ENCODE measurements around the gene POLL. TPM values are rescaled to one million over a fixed set of nuclear protein-coding genes. Genes with fewer than 3 reads are reported as not detected.

The POLL gene
- total and polyA plus RNA-seq, 7 donors = 9.0 to 39.6 (median 29.4) TPM

DNA sequence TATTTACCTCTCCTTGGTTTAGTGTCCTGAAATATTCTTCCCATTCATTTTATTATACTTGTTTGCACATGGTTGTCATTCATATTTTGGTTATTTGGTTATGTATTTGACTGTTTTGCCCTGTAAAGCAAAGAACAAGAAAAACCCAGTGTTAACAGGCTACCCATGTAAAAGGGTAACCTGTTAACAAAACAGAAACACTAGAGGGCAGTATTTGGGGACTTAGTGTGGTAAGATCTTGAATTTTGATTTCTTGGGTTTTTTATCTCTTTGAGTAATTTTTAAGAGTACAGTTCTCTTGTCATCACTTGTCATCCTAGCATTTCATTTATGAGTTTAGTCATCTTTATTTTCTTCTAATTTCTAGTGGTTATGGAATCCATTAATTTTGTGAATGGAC lies 51.3 kb downstream of the POLL start:
- no peak for TF ChIP-seq EP300 (IDR thresholded peaks at IDR 0.05)
- TF ChIP-seq, protein P1, sequence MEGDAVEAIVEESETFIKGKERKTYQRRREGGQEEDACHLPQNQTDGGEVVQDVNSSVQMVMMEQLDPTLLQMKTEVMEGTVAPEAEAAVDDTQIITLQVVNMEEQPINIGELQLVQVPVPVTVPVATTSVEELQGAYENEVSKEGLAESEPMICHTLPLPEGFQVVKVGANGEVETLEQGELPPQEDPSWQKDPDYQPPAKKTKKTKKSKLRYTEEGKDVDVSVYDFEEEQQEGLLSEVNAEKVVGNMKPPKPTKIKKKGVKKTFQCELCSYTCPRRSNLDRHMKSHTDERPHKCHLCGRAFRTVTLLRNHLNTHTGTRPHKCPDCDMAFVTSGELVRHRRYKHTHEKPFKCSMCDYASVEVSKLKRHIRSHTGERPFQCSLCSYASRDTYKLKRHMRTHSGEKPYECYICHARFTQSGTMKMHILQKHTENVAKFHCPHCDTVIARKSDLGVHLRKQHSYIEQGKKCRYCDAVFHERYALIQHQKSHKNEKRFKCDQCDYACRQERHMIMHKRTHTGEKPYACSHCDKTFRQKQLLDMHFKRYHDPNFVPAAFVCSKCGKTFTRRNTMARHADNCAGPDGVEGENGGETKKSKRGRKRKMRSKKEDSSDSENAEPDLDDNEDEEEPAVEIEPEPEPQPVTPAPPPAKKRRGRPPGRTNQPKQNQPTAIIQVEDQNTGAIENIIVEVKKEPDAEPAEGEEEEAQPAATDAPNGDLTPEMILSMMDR (IDR thresholded peaks at IDR 0.05) = peak in 1 of 4 experiments; percentile 26
- intact Hi-C loops (cut with DNase I) = no loop called here

DNA sequence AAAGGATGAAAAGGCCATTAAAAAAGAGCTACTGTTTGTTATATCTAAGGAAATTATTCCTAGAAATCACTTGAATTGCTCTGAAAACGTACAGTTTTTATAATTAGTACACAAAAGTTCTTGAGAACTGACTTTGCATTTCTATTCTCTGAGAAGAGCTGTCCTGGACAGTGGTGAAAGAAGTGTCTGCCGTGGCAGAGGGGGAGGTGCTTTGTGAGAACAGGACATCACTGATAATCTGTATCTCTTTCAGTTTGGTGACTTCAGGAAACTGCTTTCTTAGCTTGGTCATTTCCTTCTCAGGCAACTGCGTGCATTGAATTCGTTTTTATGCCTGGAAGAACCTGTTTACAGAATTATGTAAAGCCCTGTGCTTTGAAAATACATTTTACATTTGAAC lies 52.1 kb downstream of the POLL start:
- 52 to 79% methylated on average over 4 of the region's 4 CpGs for WGBS, 2 donors
- TF ChIP-seq POLR2A (IDR thresholded peaks at IDR 0.05) = no peak
- TF ChIP-seq POLR2AphosphoS5 (IDR thresholded peaks at IDR 0.05) = no peak
- TF ChIP-seq, protein P1 (IDR thresholded peaks at IDR 0.05) = no peak
- no peak for TF ChIP-seq EP300 (IDR thresholded peaks at IDR 0.05)
- no peak for DNase-seq
- Histone ChIP-seq H3K27me3 (no peaks in the 10 kb centered on the region), H3K9me3 (no peaks in the 10 kb centered on the region), H3K27ac (no peak overlapping the region), H3K4me1 (peaks cover 0 to 6% (median 3%) of the 10 kb centered on the region in 4 donors), H3K36me3 (peaks cover 0 to 73% (median 3%) of the 10 kb centered on the region in 4 donors), H3K4me3 (no peak overlapping the region)
- intact Hi-C loops (cut with DNase I) = no loop called here

More for the DNA sequence above, 51.3 kb downstream of the POLL start:
- Histone ChIP-seq H3K9me3 (no peaks in the 10 kb centered on the region), H3K36me3 (peaks cover 0 to 73% (median 3%) of the 10 kb centered on the region in 4 donors), H3K27me3 (no peaks in the 10 kb centered on the region), H3K4me1 (peaks cover 0 to 6% (median 3%) of the 10 kb centered on the region in 4 donors), H3K27ac (no peak overlapping the region), H3K4me3 (no peak overlapping the region)
- DNase-seq = no peak

DNA sequence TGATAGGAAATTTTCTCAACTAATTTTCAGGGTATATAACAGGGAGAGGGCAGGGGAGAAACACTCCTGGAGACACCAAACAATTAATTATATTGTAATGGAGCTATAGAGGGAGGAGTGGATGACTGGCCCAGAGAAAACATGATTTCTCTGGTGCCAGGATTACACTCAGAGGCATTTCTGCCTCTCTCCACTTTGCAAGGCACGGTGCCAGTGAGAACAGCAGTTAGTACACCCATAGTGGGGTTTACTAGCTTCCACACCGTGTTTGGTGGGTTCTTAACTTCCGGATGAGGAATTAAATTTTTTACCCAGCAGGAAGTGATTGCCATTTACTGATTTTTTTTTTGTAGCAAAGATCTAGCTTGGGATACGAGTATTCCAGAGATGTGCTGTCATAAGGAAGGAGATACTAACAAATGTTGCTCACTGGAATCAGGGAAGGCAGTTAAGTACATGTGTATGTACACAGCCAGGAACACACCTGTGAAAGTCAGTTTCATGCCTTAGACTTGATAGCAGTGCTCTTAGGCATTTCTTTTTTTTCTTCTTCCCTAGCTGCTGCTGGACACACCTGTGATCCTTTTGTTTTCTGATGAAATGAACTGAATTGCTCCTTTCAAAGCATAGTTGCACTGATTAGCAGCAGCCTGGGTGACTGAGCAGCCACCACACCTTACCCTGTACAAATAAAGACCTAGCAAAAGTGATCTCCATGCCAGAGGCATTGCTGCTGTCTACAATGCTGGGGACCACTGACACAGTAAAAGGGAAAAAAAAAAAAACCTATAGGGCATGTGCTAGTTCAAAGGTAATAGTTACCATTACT lies 58.1 kb downstream of the POLL start:
- WGBS, 2 donors = 26 to 60% methylated on average over 4 of the region's 4 CpGs
- H3K36me3 ChIP-seq = peaks cover 0 to 37% (median 6%) of the 10 kb centered on the region in 4 donors
- H3K27ac ChIP-seq = no peak overlapping the region
- no peaks in the 10 kb centered on the region for H3K4me1 ChIP-seq
- no peak for TF ChIP-seq EP300 (IDR thresholded peaks at IDR 0.05)
- no peak for TF ChIP-seq POLR2AphosphoS5 (IDR thresholded peaks at IDR 0.05)
- no peak for TF ChIP-seq POLR2A (IDR thresholded peaks at IDR 0.05)
- TF ChIP-seq, protein P1 (IDR thresholded peaks at IDR 0.05) = no peak
- intact Hi-C loops (cut with DNase I) = no loop called here
- H3K27me3 ChIP-seq = no peaks in the 10 kb centered on the region
- no peak overlapping the region for H3K4me3 ChIP-seq
- no peaks in the 10 kb centered on the region for H3K9me3 ChIP-seq
- no peak for DNase-seq

DNA sequence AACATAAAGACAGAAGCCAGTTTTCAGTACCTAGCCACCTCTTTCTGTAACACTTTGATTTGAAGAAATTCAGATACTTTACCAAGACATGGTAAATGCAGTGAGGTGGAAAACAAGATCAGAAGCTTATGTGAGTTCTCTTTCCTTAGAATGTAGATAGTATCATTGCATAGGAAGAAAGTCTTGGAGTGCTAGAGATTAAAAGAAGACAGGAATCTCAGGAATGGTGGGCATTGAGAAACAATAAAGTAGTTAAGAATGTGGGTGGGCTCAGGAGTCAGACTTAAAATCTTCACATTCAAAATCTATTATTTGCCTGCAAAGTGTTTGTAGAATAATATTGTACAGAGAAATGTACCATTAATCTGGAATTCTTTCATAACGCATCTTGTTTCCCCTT lies 58.9 kb downstream of the POLL start:
- Histone ChIP-seq H3K36me3 (peaks cover 0 to 30% (median 4%) of the 10 kb centered on the region in 4 donors), H3K4me3 (no peak overlapping the region), H3K27me3 (no peaks in the 10 kb centered on the region), H3K27ac (no peak overlapping the region), H3K4me1 (no peaks in the 10 kb centered on the region), H3K9me3 (no peaks in the 10 kb centered on the region)
- 69 to 88% methylated on average over 1 of the region's 1 CpG for WGBS, 2 donors
- TF ChIP-seq, protein P1 (IDR thresholded peaks at IDR 0.05) = no peak
- TF ChIP-seq EP300 (IDR thresholded peaks at IDR 0.05) (no peak), POLR2AphosphoS5 (IDR thresholded peaks at IDR 0.05) (no peak), POLR2A (IDR thresholded peaks at IDR 0.05) (no peak)
- intact Hi-C loops (cut with DNase I) = no loop called here
- no peak for DNase-seq

Small RNA genes lying within 50 kb of the gene (small RNA-seq; reads per million reads assigned to genes)
- gene MIR3158-1 = 0 reads per million in 3 donors
- 0 reads per million in 3 donors for gene RNU6-1165P

Other genes with a start within 250 kb of the POLL start
- gene BTRC, start 234.1 kb downstream of the POLL start, total RNA-seq = 10 to 100 TPM in 2 of 4 donors, 1 to 10 TPM in 2; 9.4 to 32.6 (median 11.4) TPM
- gene BTRC, start 234.1 kb downstream of the POLL start, polyA plus RNA-seq = 1 to 10 TPM; 2.4 to 4.5 (median 4.2) TPM
- 10 to 100 TPM; 18.5 to 80.2 (median 40.0) TPM for gene DPCD, start 64 bp upstream of the POLL start, total RNA-seq
- gene DPCD, start 64 bp upstream of the POLL start, polyA plus RNA-seq = 10 to 100 TPM; 13.2 to 25.7 (median 24.9) TPM
- gene FBXW4, start 106.9 kb upstream of the POLL start, total RNA-seq = 100 to 1,000 TPM in 3 of 4 donors, 10 to 100 TPM in 1; 89.7 to 122 (median 111) TPM
- gene FBXW4, start 106.9 kb upstream of the POLL start, polyA plus RNA-seq = 10 to 100 TPM; 28.4 to 42.0 (median 33.5) TPM
- not detected for gene FGF8, start 187.9 kb upstream of the POLL start, total RNA-seq
- gene FGF8, start 187.9 kb upstream of the POLL start, polyA plus RNA-seq = under 1 TPM in 1 of 3 donors, not detected in 2; 0.10 TPM
- gene NPM3, start 195.2 kb upstream of the POLL start, total RNA-seq = 10 to 100 TPM; 23.0 to 45.7 (median 29.8) TPM
- 10 to 100 TPM; 17.8 to 64.9 (median 26.4) TPM for gene NPM3, start 195.2 kb upstream of the POLL start, polyA plus RNA-seq
- 100 to 1,000 TPM; 124 to 143 (median 140) TPM for gene OGA, start 230.2 kb upstream of the POLL start, total RNA-seq
- gene OGA, start 230.2 kb upstream of the POLL start, polyA plus RNA-seq = 10 to 100 TPM; 15.7 to 60.5 (median 23.4) TPM